Dermis blood vessel endothelial cell (primary cell): ENCODE data around the gene AP1S1. TPM values are rescaled to one million over a fixed set of nuclear protein-coding genes. Genes with fewer than 3 reads are reported as not detected.
"Not testable (repeated sequence)": the region's sequence is repeated elsewhere in the genome, so short reads cannot be mapped to it uniquely, and the experiment has no call there.

Experiments
- DNase-seq: peaks from one replicate; pipeline ENCODE4 v3.0.0; 2010
- total RNA-seq: library from RNA; depleted of rRNA; stranded (reverse); fragments of >200 nt; gene quantifications from 2 replicates; pipeline ENCODE4 v1.2.3, GENCODE V29; 2014

The AP1S1 gene
- total RNA-seq, 1 donor from 2014 or later, result 144 TPM

DNA sequence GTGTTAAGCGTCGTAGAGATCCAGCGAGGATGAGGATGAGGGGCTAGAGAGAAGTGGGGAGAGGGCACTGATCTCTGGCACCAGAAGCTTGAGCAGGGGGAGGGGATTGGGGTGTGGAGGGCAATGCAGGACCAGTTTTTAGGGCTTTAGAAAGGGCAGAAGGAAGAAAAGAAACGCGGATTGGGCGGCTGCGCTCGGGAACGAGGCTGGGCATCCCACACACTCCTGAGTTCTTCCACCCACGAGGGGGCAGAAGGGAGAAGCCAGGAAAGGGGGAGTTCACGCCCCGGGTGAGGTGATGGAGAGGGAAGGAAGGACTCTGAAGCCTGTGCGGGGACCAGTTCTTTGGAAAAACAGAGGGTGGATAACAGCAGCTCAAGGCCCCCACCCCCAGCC, 17.2 kb downstream of the AP1S1 start:
- DNase-seq, result no peak

DNA sequence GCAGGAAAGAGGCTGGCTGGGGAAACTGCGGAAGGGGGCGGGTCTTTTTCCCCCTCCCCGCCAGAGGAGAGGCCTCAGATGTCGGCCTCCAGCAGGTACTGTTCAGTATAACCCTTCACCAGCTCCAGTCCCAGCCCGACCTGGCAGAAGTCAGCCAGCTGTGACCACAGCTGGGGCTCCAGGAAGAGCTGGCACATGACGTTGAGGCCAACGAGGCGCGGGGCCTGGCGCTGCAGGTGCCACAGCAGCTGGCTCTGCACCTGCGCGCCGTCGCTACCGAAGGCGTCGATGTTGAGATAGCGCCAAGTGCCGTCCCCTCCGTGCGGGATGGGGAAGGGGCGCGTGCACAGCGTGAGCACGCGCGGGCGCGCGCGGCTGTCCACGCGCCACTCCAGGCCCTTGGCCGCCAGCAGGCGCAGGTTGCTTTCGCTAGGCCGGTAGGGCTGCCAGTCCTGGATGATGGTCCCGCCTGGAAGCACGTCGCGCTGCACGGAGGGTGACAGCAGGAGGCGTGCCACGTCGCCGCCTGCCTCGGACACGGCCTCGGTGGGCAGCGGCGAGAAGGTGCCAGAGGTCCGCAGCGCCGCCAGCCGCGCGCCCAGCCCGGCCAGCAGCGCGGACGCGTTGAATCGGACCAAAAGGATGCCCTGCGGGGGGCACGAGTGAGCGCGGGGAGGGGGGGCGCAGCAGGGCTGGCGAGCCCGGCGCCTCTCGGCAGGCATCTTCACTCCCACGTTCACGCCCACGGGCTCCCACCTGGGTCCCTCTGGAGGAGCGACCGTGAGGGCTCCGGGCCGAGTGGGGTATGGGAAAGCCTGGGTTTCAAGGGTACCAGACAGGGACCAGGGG, 18.0 kb downstream of the AP1S1 start:
- DNase-seq, result no peak

DNA sequence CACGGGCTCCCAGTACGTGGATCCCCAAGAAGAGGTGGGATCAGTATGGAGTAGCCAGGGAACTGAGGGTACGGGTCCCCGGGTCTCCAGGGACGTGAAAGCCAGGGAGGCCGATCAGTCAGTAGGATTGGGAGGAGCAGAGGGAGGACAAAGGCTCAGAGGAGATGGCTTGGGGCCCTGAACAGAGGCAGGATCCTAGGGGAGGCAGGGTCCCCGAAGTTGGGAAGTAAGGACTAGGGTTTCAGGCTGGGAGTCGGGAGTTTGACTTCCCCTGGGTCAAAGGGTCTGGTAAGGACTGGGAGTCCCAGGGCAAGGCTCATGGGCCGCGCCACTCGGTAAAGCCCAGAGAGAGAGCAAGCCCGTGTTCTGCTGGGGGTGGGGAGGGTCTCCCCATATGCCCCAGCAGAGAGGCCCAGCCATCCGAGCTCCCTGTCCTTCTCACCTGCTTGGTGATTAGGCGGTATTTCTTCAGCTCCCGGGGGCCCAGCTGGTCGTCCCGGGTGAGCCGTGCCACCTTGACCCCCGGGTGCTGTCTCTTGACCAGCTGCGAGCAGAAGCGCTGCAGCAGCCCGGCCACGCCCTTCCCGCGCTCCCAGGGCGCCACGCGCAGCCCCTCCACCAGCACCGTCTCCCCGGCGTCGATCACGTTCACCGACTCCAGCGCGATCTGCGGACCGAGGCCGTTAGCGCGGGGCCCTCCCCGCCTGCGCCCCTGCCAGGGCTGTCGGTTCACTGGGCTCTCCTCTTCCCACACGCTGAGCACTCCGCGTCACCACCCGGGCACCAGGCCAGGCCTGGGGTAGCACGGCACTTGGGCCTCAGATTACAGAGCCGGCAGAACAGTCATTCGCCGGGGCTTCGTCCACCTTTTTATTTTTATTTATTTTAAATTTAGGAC, 18.8 kb downstream of the AP1S1 start:
- peak; percentile 43 for DNase-seq

DNA sequence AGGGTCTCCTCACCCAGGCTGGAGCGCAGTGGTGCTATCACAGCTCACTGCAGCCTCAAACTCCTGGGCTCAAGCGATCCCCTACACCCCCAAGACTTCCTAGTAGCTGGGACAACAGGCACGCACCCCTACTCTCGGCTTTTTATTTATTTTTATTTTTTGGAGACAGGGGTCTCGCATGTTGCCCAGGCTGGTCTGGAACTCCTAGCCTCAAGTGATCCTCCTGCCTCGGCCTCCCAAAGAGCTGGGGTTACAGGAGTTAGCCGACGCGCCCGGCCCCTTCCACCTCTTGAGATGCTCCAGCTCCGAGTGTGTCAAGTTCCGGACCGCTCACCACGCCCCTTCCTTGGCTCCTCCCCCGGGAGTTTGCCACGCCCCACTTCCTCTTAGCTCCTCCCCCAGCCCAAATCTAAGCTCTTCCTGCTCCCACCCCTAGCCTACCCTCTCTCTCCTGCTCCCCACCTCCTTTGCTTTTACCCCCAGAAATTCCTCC, 19.5 kb downstream of the AP1S1 start:
- peak; percentile 47 for DNase-seq

- DNase-seq, result no peak
Observed at GRCh38 chr7:101174322-101174854, 20.1 kb downstream of the AP1S1 start.

- DNase-seq, result no peak
Observed at GRCh38 chr7:101175664-101176063, 21.4 kb downstream of the AP1S1 start.

GRCh38 chr7:101177644-101178043, 23.4 kb downstream of the AP1S1 start:
- DNase-seq, result no peak

DNA sequence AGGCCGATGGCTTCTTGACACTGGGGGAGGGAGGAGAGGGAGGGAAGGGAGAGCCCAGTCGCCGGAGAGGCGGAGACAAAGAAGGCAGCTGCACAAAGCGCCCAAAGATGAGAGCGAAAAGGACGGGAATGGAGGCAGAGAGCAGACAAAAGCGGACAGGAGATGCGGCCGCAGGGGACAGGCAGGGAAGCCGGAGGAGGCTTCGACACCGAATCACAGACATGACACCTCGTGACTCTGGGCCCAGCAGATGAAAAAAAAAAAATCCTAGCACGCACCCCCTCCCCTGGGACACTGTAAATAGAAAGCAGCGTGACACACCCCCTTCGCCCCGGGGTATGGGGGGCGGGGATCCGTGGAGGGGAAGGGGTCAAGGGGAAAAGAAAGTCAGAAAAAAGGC, 24.8 kb downstream of the AP1S1 start:
- DNase-seq, result no peak

- DNase-seq, result no peak
Observed at GRCh38 chr7:101179713-101180112, 25.4 kb downstream of the AP1S1 start.

DNA sequence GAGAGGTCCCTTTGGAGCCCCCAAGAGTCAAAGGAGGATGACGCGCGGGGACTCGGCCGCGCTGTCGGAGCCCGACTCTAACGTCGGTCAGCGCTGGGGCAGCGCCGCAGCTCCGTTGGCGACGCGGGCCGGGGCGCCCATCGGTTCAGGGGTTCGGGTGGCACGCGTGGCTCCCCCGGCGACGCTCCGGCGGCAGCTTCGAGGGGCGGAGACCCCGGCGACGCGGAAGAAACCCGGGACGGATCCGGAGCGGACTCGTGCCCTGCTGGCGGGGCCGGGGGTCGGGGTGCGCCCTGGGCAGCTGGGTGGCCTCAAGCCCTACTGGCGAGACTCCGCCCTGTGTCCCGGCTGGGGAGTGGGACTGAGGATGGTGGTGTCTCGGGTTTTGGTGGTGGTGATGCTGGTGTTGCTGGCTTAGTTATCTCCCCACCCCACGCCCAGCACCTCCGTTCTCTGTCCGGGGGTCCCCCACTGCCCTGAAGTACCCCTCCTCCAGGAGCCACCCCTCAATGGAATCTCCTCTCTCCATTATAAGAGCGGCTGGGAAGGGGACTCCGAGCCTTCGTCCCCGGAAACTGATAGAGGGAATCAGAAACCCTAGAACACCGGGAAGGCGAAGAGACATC, 26.0 kb downstream of the AP1S1 start, which contains the start of gene NAT16:
TSS of gene NAT16 (minus strand) at position 164 of the 626 bp plus-strand sequence. CDS start 5,486 bp downstream, outside the sequence.
- DNase-seq, result no peak

- no peak for DNase-seq
Observed at GRCh38 chr7:101185258-101185839, 31.1 kb downstream of the AP1S1 start.

- no peak for DNase-seq
Observed at GRCh38 chr7:101186194-101186593, 31.9 kb downstream of the AP1S1 start.

GRCh38 chr7:101186844-101187428, 32.7 kb downstream of the AP1S1 start:
- no peak for DNase-seq

DNA sequence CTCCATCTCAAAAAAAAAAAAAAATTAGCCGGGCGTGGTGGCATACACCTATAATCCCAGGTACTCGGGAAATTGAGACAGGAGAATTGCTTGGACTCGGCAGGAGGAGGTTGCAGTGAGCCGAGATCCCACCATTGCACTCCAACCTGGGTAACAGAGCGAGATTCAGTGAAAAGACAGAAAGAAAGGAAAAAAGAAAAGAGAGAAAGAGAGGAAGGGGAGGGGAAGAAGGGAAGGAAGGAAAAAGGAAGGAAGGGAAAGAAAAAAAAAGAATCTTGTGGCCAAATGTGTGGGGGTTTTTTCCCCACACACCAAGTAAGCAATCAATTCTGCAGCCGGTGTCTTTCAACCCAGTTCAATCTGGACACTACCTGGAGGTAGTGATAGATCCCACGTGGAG, 34.8 kb downstream of the AP1S1 start:
- no peak for DNase-seq

GRCh38 chr7:101195884-101196283, 41.6 kb downstream of the AP1S1 start:
- no peak for DNase-seq

DNA sequence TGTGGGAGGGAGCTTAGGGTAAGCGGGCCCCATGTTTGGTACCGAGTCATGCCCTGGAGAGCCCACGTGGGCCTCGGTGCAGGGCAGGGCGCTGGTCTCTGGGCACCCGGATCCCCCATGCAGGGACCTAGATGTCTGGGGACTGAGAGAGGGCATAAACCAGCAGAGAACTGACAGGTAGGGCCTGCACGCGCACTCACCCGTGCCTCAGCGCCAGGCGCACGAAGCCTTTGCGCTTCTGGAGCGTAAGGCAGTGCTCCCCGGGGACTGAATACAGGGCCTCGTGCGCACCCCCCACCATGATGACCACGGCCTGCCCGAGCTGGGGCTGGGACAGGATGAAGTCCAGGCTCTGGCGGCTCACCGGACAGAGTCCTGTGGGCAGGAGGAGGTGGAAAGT, 43.7 kb downstream of the AP1S1 start:
- DNase-seq, result no peak

DNA sequence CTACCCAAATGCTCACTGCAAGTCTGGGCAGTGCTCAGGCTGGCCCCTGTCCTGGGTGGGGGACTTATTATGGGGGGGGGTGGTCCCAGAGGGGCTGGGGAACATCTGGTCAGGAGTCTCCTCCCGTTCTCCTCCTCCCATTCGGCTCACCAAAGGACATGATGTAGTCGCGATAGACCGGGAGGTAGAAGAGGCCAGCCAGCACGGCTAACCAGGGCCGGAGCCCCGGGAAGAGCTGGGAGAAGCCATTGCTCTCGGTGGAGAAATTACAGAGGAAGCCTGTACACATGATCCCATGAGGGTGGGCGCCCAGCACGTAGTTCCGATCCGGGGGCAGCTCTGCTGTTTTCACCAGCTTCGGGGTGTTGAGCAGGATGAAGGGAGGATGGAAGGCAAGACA, 44.2 kb downstream of the AP1S1 start:
- no peak for DNase-seq

GRCh38 chr7:101199522-101199921, 45.2 kb downstream of the AP1S1 start:
- not testable (repeated sequence) for DNase-seq

GRCh38 chr7:101200504-101200861, 46.2 kb downstream of the AP1S1 start:
- no peak for DNase-seq

- no peak for DNase-seq
Observed at GRCh38 chr7:101200862-101201599, 46.8 kb downstream of the AP1S1 start, which contains the start of gene MOGAT3. TSS of gene MOGAT3 (minus strand) at chr7:101201036. CDS start at chr7:101200854, 182 bp downstream.
